Right renal pelvis (tissue), 4 donors: ENCODE data around the gene OR52M1. TPM values are rescaled to one million over a fixed set of nuclear protein-coding genes. Genes with fewer than 3 reads are reported as not detected.
"Not testable (repeated sequence)": the region's sequence is repeated elsewhere in the genome, so short reads cannot be mapped to it uniquely, and the experiment has no call there.

Source experiments
- DNase-seq, 4 donors: peaks; one replicate each; pipeline ENCODE4 v3.0.0-alpha.2; 2013; ENCODE audit warnings: low read depth in 4 of 4, low spot score in 3 of 4, missing footprints in 1 of 4
- polyA plus RNA-seq, 4 donors: library from polyadenylated mRNA; unstranded; fragments of 120-200 nt; gene quantifications; one replicate each; pipeline ENCODE4 v1.2.1, GENCODE V29; 2013; ENCODE audit not compliant: insufficient read length in 4 of 4

Gene OR52M1, protein sequence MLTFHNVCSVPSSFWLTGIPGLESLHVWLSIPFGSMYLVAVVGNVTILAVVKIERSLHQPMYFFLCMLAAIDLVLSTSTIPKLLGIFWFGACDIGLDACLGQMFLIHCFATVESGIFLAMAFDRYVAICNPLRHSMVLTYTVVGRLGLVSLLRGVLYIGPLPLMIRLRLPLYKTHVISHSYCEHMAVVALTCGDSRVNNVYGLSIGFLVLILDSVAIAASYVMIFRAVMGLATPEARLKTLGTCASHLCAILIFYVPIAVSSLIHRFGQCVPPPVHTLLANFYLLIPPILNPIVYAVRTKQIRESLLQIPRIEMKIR
- not detected for polyA plus RNA-seq

DNA sequence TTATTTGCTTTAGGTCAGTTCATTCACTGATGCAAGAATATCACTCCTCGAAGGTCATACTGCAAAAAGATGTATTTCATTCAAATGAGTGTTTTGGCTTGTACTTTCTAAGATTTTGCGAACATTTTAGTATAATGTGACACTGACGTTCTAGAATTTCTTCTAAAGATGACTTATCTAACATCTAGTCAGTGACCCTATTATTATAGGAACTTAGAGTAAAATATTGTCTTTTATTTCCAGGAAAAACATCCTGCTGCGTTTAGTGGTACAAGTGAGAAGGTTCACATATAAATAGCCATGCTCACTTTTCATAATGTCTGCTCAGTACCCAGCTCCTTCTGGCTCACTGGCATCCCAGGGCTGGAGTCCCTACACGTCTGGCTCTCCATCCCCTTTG lies at the start of gene OR52M1:
Gene OR52M1, plus strand, starts transcription at position 301 of the 400 bp plus-strand sequence. Its CDS starts 0 bp downstream, at position 301.
- DNase-seq: no peak

DNA sequence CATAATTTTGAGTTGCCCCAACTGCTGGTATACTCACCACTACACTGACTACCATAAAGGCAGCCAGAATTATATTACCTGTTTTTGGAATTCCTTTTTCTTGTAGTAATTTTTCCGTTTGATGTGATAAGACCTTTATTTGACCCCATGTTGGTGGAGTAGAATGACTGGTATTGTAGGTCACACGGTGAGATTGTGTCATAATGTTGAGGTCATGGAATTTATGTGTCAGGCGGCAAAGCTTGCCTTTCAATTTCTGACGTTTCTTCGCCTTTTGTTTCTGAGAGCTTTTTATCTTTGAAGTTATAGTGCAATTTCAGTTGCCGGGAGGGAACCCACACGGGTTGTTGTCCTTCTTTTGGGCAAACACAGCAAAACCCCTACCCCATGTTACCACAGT lies 49.5 kb upstream of the OR52M1 start:
- no peak for DNase-seq

DNA sequence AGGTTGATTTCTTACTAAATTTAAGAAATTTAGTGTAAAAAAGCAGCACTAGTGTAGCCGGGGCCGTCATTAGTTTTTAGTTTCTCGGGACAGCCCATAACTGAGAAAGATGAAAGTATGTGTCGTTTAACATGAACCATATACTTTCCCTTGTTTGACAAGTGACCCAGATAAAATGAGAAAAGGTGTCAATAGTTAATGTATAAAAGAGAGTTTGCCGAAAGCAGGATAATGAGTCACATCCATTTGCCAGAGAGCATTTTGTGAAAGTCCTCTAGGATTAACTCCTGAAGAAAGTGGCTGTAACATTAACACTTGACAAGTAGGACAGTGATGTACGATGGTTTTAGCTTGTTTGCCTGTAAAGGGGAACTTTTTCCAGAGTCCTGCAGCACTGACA lies 49.0 kb upstream of the OR52M1 start:
- no peak for DNase-seq

DNA sequence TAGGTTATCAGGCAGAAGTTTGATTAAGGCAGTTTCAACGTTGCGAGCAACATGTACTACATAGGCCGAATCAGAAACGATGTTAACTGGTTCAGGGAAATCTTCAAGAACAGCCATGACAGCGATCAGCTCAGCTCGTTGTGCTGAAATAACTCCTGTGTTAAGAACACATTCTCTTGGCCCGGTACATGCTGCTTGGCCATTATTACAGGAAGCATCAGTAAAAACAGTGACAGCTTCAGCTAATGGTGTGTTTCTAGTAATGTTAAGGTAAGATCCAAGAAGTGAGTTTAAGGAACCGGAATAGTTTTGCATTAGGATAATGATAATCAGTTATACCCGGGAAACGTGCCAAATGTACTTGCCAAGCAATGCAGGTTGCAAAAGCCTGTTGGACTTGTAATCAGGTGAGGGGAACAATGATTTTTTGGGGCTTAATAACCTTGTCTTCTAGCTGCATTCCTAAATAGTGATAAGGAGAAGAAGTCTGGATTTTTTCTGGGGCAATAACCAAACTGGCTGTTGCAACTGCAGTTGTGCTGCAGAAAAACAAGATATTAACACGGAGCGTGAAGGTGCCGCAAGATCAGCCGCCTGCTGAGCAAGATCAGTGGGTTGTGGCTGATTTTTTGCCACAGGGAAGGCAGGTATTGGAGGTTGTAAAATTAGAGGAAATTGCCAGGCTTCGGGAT lies 48.3 kb upstream of the OR52M1 start:
- DNase-seq: no peak

DNA sequence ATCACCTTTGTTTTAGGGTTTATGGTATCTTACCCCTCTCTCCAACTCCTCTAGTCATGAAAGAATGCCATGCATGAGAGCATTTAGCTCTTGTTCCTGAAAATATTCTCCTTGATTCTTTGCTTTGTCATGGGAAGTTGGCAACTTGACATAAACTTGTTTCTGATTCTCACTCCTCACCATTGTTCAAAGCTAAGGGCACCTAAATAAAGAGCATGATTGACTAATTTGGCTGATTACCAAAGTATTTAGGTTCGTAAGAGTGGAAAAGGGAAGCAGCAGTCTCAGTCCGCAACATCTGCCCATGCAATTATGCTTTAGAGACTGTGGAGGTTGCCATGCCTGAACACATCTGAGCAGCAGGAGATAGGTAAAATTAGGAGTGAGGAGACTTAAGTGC lies 36.1 kb upstream of the OR52M1 start:
- no peak for DNase-seq

DNA sequence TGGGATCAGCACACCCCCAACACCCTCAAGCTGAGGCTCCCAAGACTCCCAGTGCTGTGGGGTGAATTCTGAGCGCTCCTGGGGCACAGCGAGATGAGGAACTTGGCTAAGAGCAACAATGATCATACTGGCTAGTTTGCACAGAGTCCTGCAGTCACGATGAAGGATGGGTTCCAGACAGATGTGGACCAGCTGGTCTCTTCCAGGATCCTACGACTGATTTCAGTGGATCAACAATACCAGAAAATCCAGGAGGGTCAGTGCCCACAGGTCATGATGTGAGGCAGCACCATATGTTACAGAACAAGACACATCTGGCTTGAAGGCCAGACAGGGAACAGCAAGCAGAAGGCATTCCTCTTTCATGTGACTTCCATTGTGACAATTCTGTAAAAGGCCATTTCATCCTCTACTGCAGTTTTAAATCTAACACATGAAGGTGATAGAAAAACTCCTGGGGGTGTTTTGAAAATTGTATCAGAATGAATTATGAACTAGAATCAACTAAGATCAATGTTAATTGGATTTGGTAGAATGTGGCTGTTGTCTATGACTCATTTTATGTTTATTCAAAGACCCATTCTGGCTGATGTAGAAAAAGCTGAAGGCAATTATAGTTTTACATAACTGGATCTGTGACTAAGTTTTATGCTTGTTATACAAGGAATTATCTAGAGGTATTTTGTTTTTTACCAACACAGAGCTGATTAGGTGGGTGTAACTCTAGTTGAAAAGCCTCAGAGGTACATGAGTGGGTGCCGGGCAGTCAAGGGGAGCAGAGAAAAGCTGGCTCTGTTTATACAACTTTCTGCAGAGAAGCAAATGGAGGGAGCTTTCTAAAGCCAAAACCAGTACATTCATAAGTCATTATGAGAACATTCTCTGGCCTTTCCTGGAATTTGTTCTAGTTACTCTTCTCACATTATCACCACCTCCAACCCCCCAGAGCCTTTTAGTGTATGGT lies 33.4 kb upstream of the OR52M1 start:
- DNase-seq: peak in 1 of 4 donors; percentile 6

DNA sequence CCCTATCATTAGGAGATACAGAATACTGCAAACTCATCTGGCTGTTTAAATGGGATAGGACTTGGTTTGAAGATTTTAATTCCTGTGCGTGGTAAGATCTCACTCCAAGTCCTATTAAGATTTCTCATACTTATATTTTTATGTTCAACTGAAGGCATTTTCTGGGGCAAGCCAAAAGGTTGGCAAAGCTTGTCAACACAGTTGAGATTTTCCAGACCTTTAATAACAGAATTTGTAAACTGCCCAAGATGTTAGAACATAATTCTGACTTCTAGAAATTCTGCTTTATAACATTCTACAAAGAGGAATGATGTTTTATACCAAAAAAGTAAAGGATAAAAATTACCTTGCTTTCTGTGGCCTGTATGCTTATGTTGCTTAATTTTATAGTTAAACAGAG lies 30.8 kb upstream of the OR52M1 start:
- DNase-seq: no peak

DNA sequence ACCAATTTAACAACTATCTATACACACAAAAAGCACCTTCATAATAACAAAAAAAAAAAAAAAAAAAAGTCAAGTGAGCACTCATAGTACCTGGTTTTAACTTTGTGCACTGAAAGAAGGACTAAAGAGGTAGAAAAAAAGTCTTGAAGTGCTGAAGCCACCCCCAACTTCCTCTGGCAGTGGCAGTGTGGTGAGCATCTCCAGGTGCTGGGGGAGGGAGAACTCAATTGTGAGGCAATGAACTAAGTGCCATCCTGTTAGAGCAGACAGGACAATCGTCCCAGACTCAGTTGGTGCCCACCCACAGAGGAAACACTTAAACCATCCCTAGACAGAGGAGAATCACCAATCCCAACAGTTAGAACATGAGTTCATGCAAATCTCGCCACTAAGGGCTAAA lies 22.7 kb upstream of the OR52M1 start:
- DNase-seq: no peak

DNA sequence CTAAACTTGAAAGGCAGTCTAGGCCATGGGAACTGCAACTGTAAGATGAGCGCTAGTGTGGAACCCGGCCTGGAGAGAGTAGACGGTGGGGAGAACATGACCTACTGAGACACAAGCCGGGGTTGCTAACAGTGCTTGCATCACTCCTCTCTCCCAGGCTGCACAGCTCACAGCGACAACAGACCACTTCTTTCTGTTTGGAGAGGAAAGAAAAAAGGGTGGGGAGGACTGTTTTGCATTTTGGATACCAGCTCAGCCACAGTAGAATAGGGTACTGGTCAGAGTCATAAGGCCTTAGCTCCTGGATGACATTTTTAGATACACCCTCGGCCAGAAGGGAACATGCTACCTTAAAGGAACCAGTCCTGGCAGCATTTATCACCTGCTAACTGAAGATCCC lies 22.2 kb upstream of the OR52M1 start:
- DNase-seq: no peak

DNA sequence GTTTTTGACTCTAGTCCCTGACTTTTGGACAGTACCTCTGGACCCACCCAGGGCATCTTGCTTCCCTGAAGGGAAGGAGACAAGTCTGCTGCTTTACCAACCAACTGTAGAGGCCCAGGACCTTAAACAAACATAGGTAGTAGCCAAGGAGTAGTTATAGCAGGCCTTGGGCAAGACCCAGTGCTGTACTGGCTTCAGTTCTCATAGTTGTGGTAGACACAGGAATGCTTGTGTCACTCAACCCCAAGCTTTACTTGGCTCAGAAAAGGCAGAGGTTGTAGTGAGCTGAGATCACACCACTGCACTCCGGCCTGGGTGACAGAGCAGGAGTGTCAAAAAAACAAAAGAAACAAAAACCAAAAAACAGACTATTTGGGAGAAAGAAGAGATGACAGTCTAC lies 21.3 kb upstream of the OR52M1 start:
- no peak for DNase-seq

DNA sequence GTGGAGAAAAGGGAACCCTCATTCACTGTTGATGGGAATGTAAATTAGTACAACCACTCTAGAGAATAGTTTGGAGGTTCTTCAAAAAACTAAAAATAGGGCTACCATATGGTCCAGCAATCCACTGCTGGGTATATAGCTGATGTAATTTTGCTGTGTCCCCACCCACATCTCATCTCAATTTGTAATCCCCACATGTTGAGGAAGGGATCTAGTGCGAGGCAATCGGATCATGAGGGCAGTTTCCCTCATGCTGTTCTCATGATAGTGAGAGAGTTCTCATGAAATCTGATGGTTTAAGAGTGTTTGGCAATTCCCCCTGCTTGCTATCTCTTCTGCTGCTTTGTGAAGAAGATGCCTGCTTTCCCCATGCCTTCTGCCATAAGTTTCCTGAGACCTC lies 17.1 kb upstream of the OR52M1 start:
- DNase-seq: no peak

DNA sequence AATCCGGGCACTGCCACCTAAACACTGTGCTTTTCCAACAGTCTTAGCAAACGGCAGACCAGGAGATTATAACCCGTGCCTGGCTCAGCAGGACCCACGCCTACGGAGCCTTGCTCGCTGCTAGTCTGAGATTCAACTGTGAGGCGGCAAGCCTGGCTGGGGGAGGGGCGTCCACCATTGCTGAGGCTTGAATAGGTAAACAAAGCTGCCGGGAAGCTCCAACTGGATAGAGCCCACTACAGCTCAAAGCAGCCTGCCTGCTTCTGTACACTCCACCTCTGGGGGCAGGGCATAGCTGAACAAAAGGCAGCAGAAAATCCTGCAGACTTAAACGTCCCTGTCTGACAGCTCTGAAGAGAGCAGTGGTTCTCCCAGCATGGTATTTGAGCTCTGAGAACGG lies 13.3 kb upstream of the OR52M1 start:
- not testable (repeated sequence) for DNase-seq

DNA sequence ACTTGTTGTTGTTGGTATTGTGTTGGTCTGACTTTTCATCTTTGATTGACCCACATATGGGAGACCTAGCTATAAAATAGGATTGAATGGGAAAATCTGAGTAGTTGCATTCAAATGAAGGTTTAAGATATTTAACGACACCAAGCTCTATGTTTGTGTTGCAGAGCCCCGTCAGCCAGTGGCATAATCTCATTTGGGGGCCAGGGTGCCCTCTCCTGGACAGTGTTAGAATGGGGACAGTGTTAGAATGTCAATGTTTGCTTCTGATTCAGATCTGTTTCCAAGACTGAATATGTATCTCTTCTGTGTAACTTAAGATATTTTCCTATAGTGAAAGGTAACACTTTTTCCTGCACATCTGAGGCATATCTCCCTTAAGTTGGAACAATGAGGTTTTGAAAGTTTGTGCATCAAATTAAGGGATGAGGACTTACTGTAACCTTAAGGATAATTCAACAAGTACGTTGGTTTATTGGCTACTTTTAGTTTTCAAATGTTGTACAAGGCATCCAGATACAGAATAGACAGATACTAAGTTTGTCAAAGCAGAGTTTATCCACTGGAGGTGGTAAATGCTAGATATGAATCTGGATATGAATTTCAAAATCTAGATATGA lies 5.3 kb upstream of the OR52M1 start:
- no peak for DNase-seq

DNA sequence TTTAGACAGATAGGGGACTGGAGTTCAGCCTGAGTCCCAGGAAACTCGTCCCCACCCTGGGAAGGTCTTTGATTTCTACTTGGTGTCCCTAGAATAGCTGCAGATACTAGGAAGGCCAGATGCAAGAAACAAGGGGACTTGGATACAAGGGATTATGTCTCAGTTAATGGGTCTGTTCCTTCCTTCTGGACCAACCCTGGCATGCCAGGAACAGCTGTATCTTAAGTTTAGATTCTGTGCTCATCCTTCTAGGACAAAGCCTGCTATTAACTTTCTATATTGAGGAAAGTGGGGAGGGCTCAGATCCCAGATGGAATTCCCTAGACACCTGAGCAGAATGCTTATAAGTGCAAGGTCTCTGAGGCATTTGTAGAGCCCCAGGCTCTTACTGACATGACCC lies 3.9 kb upstream of the OR52M1 start:
- no peak for DNase-seq

DNA sequence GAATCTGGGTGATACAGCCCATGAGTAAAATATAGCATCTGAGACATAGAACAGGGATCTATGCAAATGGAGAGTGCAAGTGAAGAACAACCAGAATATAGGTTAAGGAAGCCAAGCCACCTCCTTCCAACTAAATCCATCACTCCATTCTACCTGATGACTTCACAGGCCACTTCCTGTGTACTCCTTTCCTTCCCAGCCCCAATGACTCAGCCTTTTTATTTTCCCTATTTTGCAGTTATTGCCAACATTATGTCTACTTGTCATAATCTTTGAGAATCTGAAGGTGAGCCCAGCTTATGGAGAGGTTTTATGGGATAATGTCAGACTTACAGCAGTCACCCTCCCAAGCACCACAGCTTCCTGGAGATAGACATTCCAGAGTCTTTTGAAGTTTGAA lies 1.4 kb upstream of the OR52M1 start:
- DNase-seq: no peak

DNA sequence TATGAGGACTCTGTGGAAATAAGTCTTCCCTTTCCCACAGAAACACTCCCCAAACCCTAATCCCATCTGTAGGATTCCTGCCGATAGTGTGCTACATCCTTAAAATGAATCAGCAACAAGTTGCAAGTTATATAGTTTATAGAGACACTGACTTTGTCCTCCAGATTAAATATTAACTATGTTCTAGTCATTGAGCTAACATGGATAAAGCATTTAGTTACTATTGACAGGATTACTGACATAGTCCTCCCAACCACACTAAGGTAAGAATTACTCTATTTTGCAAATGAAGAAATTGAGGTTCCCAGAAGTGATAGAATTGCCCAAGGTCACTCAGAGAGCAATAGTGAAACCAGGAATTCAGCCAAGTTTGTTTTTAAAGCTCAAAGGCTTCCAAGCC lies 1.9 kb downstream of the OR52M1 start:
- no peak for DNase-seq

DNA sequence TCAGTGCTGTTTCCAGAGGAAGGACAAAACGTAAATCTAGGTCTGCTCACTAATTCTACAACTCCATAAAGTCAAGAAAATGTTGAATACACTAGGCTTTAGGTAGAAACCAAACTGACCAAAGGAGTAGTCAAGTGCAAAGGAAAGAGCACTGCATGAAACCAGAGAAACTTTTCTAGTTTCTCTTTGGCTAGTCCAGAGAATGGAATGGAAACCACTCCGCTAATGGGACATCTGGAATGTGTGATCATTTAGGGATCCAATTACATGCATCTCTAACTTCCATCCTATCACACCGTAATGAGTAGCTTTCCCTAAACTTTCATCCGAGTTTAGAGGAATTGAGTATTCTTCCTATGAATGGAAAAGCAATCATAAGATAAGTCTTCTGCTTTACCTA lies 2.4 kb downstream of the OR52M1 start:
- no peak for DNase-seq

DNA sequence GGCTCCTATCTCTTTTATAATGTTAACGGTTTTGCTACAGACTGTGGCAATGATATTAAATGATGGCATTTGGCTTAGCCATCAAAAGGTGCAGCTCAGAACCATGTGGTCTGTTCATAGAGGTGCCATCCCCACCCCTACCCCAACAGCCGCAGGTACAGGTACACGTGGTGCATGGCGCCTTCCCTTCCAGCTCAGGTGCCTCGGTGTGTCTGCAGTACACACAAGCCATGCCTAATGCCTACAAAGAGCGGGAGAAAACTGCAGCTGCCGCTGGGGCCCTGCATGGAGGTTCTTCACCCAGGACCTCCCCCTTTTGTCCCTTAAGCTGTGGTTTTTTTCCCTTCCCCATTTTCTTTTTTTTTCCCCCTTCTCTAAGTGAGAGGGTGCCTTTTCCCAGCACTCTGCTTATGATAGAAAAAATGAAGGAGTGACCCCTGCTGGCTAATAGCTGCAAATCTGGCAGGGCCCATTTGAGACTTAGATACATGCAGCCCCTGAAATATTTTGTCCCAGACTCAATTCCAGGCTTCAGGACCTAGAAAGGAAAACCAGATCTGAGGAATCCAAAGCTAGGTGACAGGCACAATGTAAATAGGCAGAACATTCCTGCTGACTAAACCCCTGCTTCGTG lies 6.5 kb downstream of the OR52M1 start:
- no peak for DNase-seq

DNA sequence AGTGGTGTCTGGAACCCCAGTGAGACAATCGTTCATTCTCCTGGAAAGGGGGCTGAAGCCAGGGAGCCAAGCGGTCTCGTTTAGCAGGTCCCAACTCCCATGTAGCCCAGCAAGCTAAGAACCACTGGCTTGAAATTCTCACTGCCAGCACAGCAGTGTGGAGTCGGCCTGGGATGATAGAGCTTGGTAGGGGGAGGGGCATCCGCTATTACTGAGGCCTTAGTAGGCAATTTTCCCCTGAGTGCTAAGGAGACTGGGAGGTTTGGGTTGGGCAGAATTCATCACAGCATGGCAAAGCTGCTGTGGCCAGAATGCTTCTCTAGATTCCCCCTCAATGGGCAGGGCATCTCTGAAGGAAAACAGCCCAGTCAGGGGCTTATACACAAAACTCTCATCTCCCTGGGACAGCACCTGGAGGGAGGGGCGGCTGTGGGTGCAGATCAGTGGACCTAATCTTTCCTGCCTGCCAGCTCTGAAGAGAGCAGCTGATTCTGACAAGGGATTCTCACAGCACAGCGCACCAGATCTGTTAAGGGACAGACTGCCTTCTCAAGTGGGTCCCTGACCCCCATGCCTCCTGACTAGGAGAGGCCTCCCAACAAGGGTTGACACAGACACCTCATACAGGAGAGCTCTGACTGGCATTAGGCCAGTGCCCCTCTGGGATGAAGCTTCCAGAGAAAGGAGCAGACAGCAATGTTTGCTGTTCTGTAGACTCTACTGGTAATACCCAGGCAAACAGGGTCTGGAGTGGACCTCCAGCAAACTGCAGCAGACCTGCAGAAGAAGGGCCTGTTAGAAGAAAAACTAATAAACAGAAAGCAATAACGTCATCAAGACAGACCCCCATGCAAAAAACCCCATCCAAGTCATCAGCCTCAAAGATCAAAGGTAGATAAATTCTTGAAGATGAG lies 14.8 kb downstream of the OR52M1 start:
- DNase-seq: no peak
